ENCODE results near the gene CCL18. TPM values are rescaled to one million over a fixed set of nuclear protein-coding genes. Genes with fewer than 3 reads are reported as not detected.

CCL18 gene
- total and polyA plus RNA-seq, 9 of the 15 experiments (the other 6 are each of a cell fraction or from before 2014, with no cell fraction given), result not detected

- no peaks in the 10 kb centered on the region for H3K9me3 ChIP-seq (replicated peaks; ENCODE audit: control insufficient read depth, insufficient read depth, low read depth, low read length)
- no peaks in the 10 kb centered on the region for H3K36me3 ChIP-seq (ENCODE audit: control insufficient read depth, insufficient read depth, low read length)
- H3K4me1 ChIP-seq (replicated peaks in 1 of 2; ENCODE audit: control insufficient read depth in 2 of 2, insufficient read depth in 2 of 2, low read length in 2 of 2), result no peaks in the 10 kb centered on the region
- peaks cover 3 to 14% of the 10 kb centered on the region in 2 experiments; a peak in 4 of 5 replicates for H3K27me3 ChIP-seq (ENCODE audit: control insufficient read depth in 2 of 2, insufficient read depth in 2 of 2, low read length in 2 of 2)
- intact Hi-C loops (cut with micrococcal nuclease), result no loop called here
- no peaks in the 10 kb centered on the region for H3K79me2 ChIP-seq (ENCODE audit: control insufficient read depth, insufficient read depth, low read length)
- no peak; the same call in 2 of the 3 replicates for ATAC-seq
- BruUV-seq (replicated peaks), result no TSS peak
- no peak overlapping the region for H3K4me3 ChIP-seq
- 0% methylated on average over 7 of the region's 7 CpGs for WGBS (ENCODE audit: insufficient coverage, low coverage, missing lambda C conversion rate)
- H3K9ac ChIP-seq (ENCODE audit: insufficient read depth in 1 of 2, low read depth in 2 of 2, low read length in 2 of 2), result no peak overlapping the region
- TF ChIP-seq USF2 (CRISPR knock-in tag; IDR thresholded peaks at IDR 0.05), result no peak
- TF ChIP-seq BHLHE40 (IDR thresholded peaks at IDR 0.05; ENCODE audit: low read length), result no peak
- FAIRE-seq, result no peak
- no peak overlapping the region for H3K4me2 ChIP-seq (ENCODE audit: insufficient read depth, low read length)
- ChIA-PET POLR2A (no interaction called here), CTCF (ENCODE audit: low intra/inter-chr PET ratio) (no interaction called here)
- H3K9me1 ChIP-seq (ENCODE audit: control insufficient read depth, insufficient read depth, low read length), result no peaks in the 10 kb centered on the region
- H4K20me1 ChIP-seq (replicated peaks; ENCODE audit: control insufficient read depth, insufficient read depth, low read length), result no peaks in the 10 kb centered on the region
- H2AFZ ChIP-seq (ENCODE audit: low read depth, low read length), result no peak overlapping the region
- no peak overlapping the region for H3K27ac ChIP-seq (ENCODE audit: extremely low read depth, low read depth, low read length)
- in situ Hi-C loops (cut with MboI), result no loop called here
- DNase-seq (ENCODE audit: extremely low read depth in 1 of 4, low spot score in 3 of 4), result no peak
Observed at GRCh38 chr17:36094746-36095145, 30.7 kb downstream of the CCL18 start.

GRCh38 chr17:36095992-36096391, 31.9 kb downstream of the CCL18 start:
- no peaks in the 10 kb centered on the region for H3K36me3 ChIP-seq (ENCODE audit: control insufficient read depth, insufficient read depth, low read length)
- no peak overlapping the region for H2AFZ ChIP-seq (ENCODE audit: low read depth, low read length)
- no peak for ATAC-seq
- intact Hi-C loops (cut with micrococcal nuclease) (no loop called here), in situ Hi-C loops (cut with MboI) (no loop called here)
- no peaks in the 10 kb centered on the region for H3K79me2 ChIP-seq (ENCODE audit: control insufficient read depth, insufficient read depth, low read length)
- no peak for FAIRE-seq
- H3K4me2 ChIP-seq (ENCODE audit: insufficient read depth, low read length), result no peak overlapping the region
- ChIA-PET CTCF (ENCODE audit: low intra/inter-chr PET ratio) (no interaction called here), POLR2A (no interaction called here)
- H3K9ac ChIP-seq (ENCODE audit: insufficient read depth in 1 of 2, low read depth in 2 of 2, low read length in 2 of 2), result no peak overlapping the region
- no peaks in the 10 kb centered on the region for H3K9me3 ChIP-seq (replicated peaks; ENCODE audit: control insufficient read depth, insufficient read depth, low read depth, low read length)
- H4K20me1 ChIP-seq (replicated peaks; ENCODE audit: control insufficient read depth, insufficient read depth, low read length), result no peaks in the 10 kb centered on the region
- TF ChIP-seq ARID2 (IDR thresholded peaks at IDR 0.05) (no peak), TRIM25 (IDR thresholded peaks at IDR 0.05; ENCODE audit: borderline replicate concordance) (no peak), CBX3 (IDR thresholded peaks at IDR 0.05; ENCODE audit: borderline replicate concordance in 1 of 2, low read length in 2 of 2) (no peak), ZNF124 (CRISPR knock-in tag; IDR thresholded peaks at IDR 0.05) (no peak), TCF3 (CRISPR knock-in tag; IDR thresholded peaks at IDR 0.05) (no peak), TCFL5 (CRISPR knock-in tag; conservative IDR thresholded peaks at IDR 0.05) (no peak), CSDE1 (IDR thresholded peaks at IDR 0.05) (no peak), ILK (tag; IDR thresholded peaks at IDR 0.05; ENCODE audit: borderline replicate concordance, low read depth) (no peak), CHCHD3 (CRISPR knock-in tag; IDR thresholded peaks at IDR 0.05) (no peak)
- 0% methylated on average over 1 of the region's 1 CpG for WGBS (ENCODE audit: insufficient coverage, low coverage, missing lambda C conversion rate)
- no peak overlapping the region for H3K4me3 ChIP-seq
- BruUV-seq (replicated peaks), result no TSS peak
- H3K27me3 ChIP-seq (ENCODE audit: control insufficient read depth in 2 of 2, insufficient read depth in 2 of 2, low read length in 2 of 2), result peaks cover 0 to 7% of the 10 kb centered on the region in 2 experiments; a peak in 2 of 5 replicates
- no peak for DNase-seq (ENCODE audit: extremely low read depth in 1 of 4, low spot score in 3 of 4)
- no peak overlapping the region for H3K27ac ChIP-seq (ENCODE audit: extremely low read depth, low read depth, low read length)
- H3K4me1 ChIP-seq (replicated peaks in 1 of 2; ENCODE audit: control insufficient read depth in 2 of 2, insufficient read depth in 2 of 2, low read length in 2 of 2), result no peaks in the 10 kb centered on the region
- no peaks in the 10 kb centered on the region for H3K9me1 ChIP-seq (ENCODE audit: control insufficient read depth, insufficient read depth, low read length)
